ENCODE measurements around the gene RBM39.
"Not testable (repeated sequence)": the region's sequence is repeated elsewhere in the genome, so short reads cannot be mapped to it uniquely, and the experiment has no call there.

The RBM39 gene

GRCh38 chr20:35702051-35702823 is 39.8 kb downstream of the RBM39 start:
- in situ Hi-C loops (cut with MboI; ENCODE audit: low sequenced_read_pairs) = no loop called here
- no peaks in the 10 kb centered on the region for H3K27me3 ChIP-seq (ENCODE audit: low read depth)
- peaks cover 66% of the 10 kb centered on the region for H3K36me3 ChIP-seq (replicated peaks)
- H3K4me3 ChIP-seq = no peak overlapping the region
- peaks cover 13% of the 10 kb centered on the region for H3K4me1 ChIP-seq
- no peak for DNase-seq (ENCODE audit: low spot score in 2 of 2)
- no peaks in the 10 kb centered on the region for H3K9me3 ChIP-seq

- peak in 1 of 2 experiments; percentile 24 for DNase-seq (ENCODE audit: low spot score in 2 of 2)
- H3K36me3 ChIP-seq (replicated peaks) = peaks cover 52% of the 10 kb centered on the region
- peak overlapping the region; percentile 81 for H3K4me3 ChIP-seq
- peaks cover 13% of the 10 kb centered on the region for H3K4me1 ChIP-seq
- no peaks in the 10 kb centered on the region for H3K27me3 ChIP-seq (ENCODE audit: low read depth)
- in situ Hi-C loops (cut with MboI; ENCODE audit: low sequenced_read_pairs) = no loop called here
- no peaks in the 10 kb centered on the region for H3K9me3 ChIP-seq
Observed at GRCh38 chr20:35700625-35701148, 41.4 kb downstream of the RBM39 start.

- no peak for DNase-seq (ENCODE audit: low spot score in 2 of 2)
- in situ Hi-C loops (cut with MboI; ENCODE audit: low sequenced_read_pairs) = no loop called here
- Histone ChIP-seq H3K27me3 (ENCODE audit: low read depth) (no peaks in the 10 kb centered on the region), H3K9me3 (no peaks in the 10 kb centered on the region), H3K36me3 (replicated peaks) (peaks cover 52% of the 10 kb centered on the region), H3K4me1 (peaks cover 13% of the 10 kb centered on the region), H3K4me3 (peak overlapping the region; percentile 81)
Observed at GRCh38 chr20:35699957-35700624, 42.0 kb downstream of the RBM39 start.

- DNase-seq (ENCODE audit: low spot score in 2 of 2) = peak; percentile 80 to 91
- Histone ChIP-seq H3K9me3 (no peaks in the 10 kb centered on the region), H3K36me3 (replicated peaks) (peaks cover 50% of the 10 kb centered on the region), H3K27me3 (ENCODE audit: low read depth) (no peaks in the 10 kb centered on the region), H3K4me1 (peaks cover 13% of the 10 kb centered on the region), H3K4me3 (peak within 1 kb of the TSS; percentile 81)
- in situ Hi-C loops (cut with MboI; ENCODE audit: low sequenced_read_pairs) = no loop called here
Observed at GRCh38 chr20:35699127-35699956, 42.7 kb downstream of the RBM39 start, which contains the start of the genes NFS1 and ROMO1. NFS1 (minus strand) TSS chr20:35699352; CDS start chr20:35699288, 64 bp downstream. ROMO1 (plus strand) TSS chr20:35699405; CDS start chr20:35699633, 228 bp downstream.

- peak overlapping the region; percentile 81 for H3K4me3 ChIP-seq
- H3K4me1 ChIP-seq = peaks cover 13% of the 10 kb centered on the region
- peaks cover 45% of the 10 kb centered on the region for H3K36me3 ChIP-seq (replicated peaks)
- no peaks in the 10 kb centered on the region for H3K27me3 ChIP-seq (ENCODE audit: low read depth)
- in situ Hi-C loops (cut with MboI; ENCODE audit: low sequenced_read_pairs) = no loop called here
- H3K9me3 ChIP-seq = no peaks in the 10 kb centered on the region
- DNase-seq (ENCODE audit: low spot score in 2 of 2) = peak in 1 of 2 experiments; percentile 47
Observed at GRCh38 chr20:35698298-35699126, 43.5 kb downstream of the RBM39 start.

- Histone ChIP-seq H3K4me3 (peak overlapping the region; percentile 81), H3K4me1 (peaks cover 13% of the 10 kb centered on the region), H3K27me3 (ENCODE audit: low read depth) (no peaks in the 10 kb centered on the region), H3K9me3 (no peaks in the 10 kb centered on the region), H3K36me3 (replicated peaks) (peaks cover 38% of the 10 kb centered on the region)
- in situ Hi-C loops (cut with MboI; ENCODE audit: low sequenced_read_pairs) = no loop called here
- no peak for DNase-seq (ENCODE audit: low spot score in 2 of 2)
Observed at GRCh38 chr20:35697696-35698297, 44.3 kb downstream of the RBM39 start.

- peaks cover 22% of the 10 kb centered on the region for H3K36me3 ChIP-seq (replicated peaks)
- DNase-seq (ENCODE audit: low spot score in 2 of 2) = no peak
- H3K4me1 ChIP-seq = peaks cover 13% of the 10 kb centered on the region
- H3K4me3 ChIP-seq = no peak overlapping the region
- H3K9me3 ChIP-seq = no peaks in the 10 kb centered on the region
- in situ Hi-C loops (cut with MboI; ENCODE audit: low sequenced_read_pairs) = no loop called here
- no peaks in the 10 kb centered on the region for H3K27me3 ChIP-seq (ENCODE audit: low read depth)
Observed at GRCh38 chr20:35695978-35696377, 46.1 kb downstream of the RBM39 start.

GRCh38 chr20:35695245-35695749 is 46.8 kb downstream of the RBM39 start:
- Histone ChIP-seq H3K9me3 (no peaks in the 10 kb centered on the region), H3K27me3 (ENCODE audit: low read depth) (no peaks in the 10 kb centered on the region), H3K36me3 (replicated peaks) (peaks cover 21% of the 10 kb centered on the region), H3K4me1 (peaks cover 6% of the 10 kb centered on the region), H3K4me3 (no peak overlapping the region)
- in situ Hi-C loops (cut with MboI; ENCODE audit: low sequenced_read_pairs) = no loop called here
- DNase-seq (ENCODE audit: low spot score in 2 of 2) = no peak

- Histone ChIP-seq H3K4me3 (no peak overlapping the region), H3K4me1 (no peaks in the 10 kb centered on the region), H3K27me3 (ENCODE audit: low read depth) (no peaks in the 10 kb centered on the region), H3K36me3 (replicated peaks) (peaks cover 31% of the 10 kb centered on the region), H3K9me3 (no peaks in the 10 kb centered on the region)
- no peak for DNase-seq (ENCODE audit: low spot score in 2 of 2)
- in situ Hi-C loops (cut with MboI; ENCODE audit: low sequenced_read_pairs) = no loop called here
Observed at GRCh38 chr20:35690265-35690664, 51.8 kb downstream of the RBM39 start.

- H3K4me3 ChIP-seq; in situ Hi-C loops (cut with MboI; ENCODE audit: low sequenced_read_pairs); H3K9me3 ChIP-seq; H3K27me3 ChIP-seq (ENCODE audit: low read depth); H3K4me1 ChIP-seq: not testable (repeated sequence)
- peaks cover 20% of the 10 kb centered on the region for H3K36me3 ChIP-seq (replicated peaks)
- DNase-seq (ENCODE audit: low spot score in 2 of 2) = peak in 1 of 2 experiments; percentile 40
Observed at GRCh38 chr20:35686872-35687271, 55.2 kb downstream of the RBM39 start.

GRCh38 chr20:35685368-35685767 is 56.7 kb downstream of the RBM39 start:
- H3K27me3 ChIP-seq (ENCODE audit: low read depth); DNase-seq (ENCODE audit: low spot score in 2 of 2); H3K4me3 ChIP-seq; H3K9me3 ChIP-seq; in situ Hi-C loops (cut with MboI; ENCODE audit: low sequenced_read_pairs); H3K4me1 ChIP-seq: not testable (repeated sequence)
- H3K36me3 ChIP-seq (replicated peaks) = peaks cover 18% of the 10 kb centered on the region

GRCh38 chr20:35681960-35682359 is 60.1 kb downstream of the RBM39 start:
- no peak for DNase-seq (ENCODE audit: low spot score in 2 of 2)
- in situ Hi-C loops (cut with MboI; ENCODE audit: low sequenced_read_pairs) = no loop called here
- peaks cover 4% of the 10 kb centered on the region for H3K4me1 ChIP-seq
- H3K36me3 ChIP-seq (replicated peaks) = peaks cover 4% of the 10 kb centered on the region
- no peaks in the 10 kb centered on the region for H3K9me3 ChIP-seq
- H3K4me3 ChIP-seq = no peak overlapping the region
- no peaks in the 10 kb centered on the region for H3K27me3 ChIP-seq (ENCODE audit: low read depth)

Data from HAP-1 (cell line).